ENCODE measurements around the gene RSPRY1.

Gene RSPRY1

DNA sequence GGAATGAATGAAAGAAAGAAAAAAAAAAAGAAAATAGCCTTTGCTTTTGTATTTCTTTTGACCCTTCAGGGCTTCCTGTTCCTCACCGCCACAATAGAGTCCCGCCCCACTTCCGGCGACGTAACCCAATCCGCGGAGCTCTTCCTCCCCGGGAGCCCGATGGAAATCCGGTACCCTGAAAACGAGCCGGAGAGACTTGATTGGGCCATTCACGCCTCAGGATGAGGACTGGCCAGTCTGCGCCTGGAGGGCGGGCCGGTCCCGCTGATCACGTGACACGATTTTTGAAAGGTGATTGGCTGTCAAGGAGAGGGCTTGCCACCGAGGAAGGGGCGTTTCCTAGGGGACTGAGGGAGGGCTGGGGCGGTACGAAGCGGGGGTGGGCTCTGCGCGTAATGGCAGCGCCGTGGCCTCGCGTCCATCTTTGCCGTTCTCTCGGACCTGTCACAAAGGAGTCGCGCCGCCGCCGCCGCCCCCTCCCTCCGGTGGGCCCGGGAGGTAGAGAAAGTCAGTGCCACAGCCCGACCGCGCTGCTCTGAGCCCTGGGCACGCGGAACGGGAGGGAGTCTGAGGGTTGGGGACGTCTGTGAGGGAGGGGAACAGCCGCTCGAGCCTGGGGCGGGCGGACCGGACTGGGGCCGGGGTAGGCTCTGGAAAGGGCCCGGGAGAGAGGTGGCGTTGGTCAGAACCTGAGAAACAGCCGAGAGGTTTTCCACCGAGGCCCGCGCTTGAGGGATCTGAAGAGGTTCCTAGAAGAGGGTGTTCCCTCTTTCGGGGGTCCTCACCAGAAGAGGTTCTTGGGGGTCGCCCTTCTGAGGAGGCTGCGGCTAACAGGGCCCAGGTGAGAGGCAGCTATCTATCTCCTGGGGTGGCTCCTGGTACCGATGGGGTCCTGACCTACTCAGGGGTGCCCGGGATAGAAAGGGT is at the start of gene RSPRY1, which contains the start of gene PSME3IP1:
Gene RSPRY1 (plus strand): TSS at position 385 of the 927 bp plus-strand sequence. CDS start 18,330 bp downstream, outside the sequence.
Gene PSME3IP1 (minus strand): TSS at position 95 of the 927 bp plus-strand sequence. CDS start 12,185 bp downstream, outside the sequence.
- Histone ChIP-seq H2AFZ (ENCODE audit: low read length, unreplicated experiment) (peak within 1 kb of the TSS; percentile 96), H3K4me3 (ENCODE audit: low read depth, low read length) (peak within 1 kb of the TSS; percentile 97), H3K27me3 (ENCODE audit: insufficient read depth, low read length) (no peaks in the 10 kb centered on the region), H3K36me3 (ENCODE audit: insufficient read depth, low read length) (no peaks in the 10 kb centered on the region; the same call in 1 of the 2 replicates), H3K4me1 (ENCODE audit: control insufficient read depth, insufficient read depth, low read length, unreplicated experiment) (peaks cover 28% of the 10 kb centered on the region), H3K79me2 (ENCODE audit: control insufficient read depth, insufficient read depth, low read length, unreplicated experiment) (peaks cover 90% of the 10 kb centered on the region), H3K27ac (ENCODE audit: low read depth, low read length) (peak within 1 kb of the TSS; percentile 82)

DNA sequence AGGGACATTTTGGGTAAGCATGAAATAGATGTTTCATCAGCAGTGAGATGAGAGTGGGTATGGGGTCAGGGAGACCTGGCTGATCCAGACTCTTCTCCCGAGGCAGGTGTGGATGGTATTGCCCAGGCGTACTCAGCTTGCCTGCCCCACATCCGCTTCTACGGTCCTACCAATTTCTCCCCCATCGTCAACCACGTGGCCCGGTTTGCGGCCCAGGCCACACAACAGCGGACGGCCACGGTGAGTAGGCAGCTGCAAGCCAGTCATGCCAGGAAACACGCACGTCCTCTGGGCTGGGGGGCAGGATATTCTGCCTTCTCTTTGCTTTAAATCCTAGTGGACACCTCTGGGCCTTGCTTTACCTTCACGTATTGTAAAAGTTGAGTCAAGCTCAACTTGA is 49.1 kb upstream of the RSPRY1 start:
- Histone ChIP-seq H2AFZ (ENCODE audit: low read length, unreplicated experiment) (no peak overlapping the region), H3K4me3 (ENCODE audit: low read depth, low read length) (no peak overlapping the region), H3K27ac (ENCODE audit: low read depth, low read length) (no peak overlapping the region), H3K79me2 (ENCODE audit: control insufficient read depth, insufficient read depth, low read length, unreplicated experiment) (no peaks in the 10 kb centered on the region), H3K27me3 (ENCODE audit: insufficient read depth, low read length) (no peaks in the 10 kb centered on the region), H3K36me3 (ENCODE audit: insufficient read depth, low read length) (no peaks in the 10 kb centered on the region), H3K4me1 (ENCODE audit: control insufficient read depth, insufficient read depth, low read length, unreplicated experiment) (no peaks in the 10 kb centered on the region)

DNA sequence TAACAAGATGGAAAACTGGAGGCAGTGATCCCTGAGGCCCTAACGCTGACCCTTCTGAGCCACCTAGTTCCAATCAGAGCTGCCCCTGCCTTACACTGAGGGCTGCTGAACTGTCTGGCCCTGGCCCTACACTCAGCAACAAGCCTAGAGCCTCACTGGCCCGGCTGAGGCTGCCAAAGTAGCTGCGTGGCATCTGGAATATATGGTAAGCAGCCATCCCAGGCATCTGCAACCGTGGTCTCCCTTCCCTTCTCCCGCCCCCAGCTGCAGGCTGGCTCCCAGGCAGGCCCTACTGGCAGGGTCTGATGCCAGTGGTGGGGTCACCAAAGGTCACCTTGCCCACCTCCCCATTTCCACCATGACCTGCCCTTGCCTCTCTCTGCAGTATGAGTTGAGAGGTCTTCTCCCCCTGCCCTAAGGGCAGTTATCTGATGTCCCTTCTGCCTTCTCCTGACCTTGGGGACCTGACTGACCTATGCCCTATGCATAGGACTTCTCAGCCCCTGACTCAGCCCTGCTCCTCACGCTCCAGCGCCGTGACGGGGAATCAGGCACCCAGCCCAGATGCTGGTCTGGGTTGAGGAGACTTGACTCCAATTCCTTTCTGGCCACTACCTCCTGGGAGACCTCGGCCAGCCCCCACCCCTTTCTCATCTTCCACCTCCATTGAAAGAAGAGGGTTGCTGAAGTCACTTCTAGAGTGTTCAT is 48.4 kb upstream of the RSPRY1 start:
- Histone ChIP-seq H3K4me3 (ENCODE audit: low read depth, low read length) (no peak overlapping the region), H3K36me3 (ENCODE audit: insufficient read depth, low read length) (no peaks in the 10 kb centered on the region), H2AFZ (ENCODE audit: low read length, unreplicated experiment) (no peak overlapping the region), H3K4me1 (ENCODE audit: control insufficient read depth, insufficient read depth, low read length, unreplicated experiment) (no peaks in the 10 kb centered on the region), H3K79me2 (ENCODE audit: control insufficient read depth, insufficient read depth, low read length, unreplicated experiment) (no peaks in the 10 kb centered on the region), H3K27ac (ENCODE audit: low read depth, low read length) (no peak overlapping the region), H3K27me3 (ENCODE audit: insufficient read depth, low read length) (no peaks in the 10 kb centered on the region)

DNA sequence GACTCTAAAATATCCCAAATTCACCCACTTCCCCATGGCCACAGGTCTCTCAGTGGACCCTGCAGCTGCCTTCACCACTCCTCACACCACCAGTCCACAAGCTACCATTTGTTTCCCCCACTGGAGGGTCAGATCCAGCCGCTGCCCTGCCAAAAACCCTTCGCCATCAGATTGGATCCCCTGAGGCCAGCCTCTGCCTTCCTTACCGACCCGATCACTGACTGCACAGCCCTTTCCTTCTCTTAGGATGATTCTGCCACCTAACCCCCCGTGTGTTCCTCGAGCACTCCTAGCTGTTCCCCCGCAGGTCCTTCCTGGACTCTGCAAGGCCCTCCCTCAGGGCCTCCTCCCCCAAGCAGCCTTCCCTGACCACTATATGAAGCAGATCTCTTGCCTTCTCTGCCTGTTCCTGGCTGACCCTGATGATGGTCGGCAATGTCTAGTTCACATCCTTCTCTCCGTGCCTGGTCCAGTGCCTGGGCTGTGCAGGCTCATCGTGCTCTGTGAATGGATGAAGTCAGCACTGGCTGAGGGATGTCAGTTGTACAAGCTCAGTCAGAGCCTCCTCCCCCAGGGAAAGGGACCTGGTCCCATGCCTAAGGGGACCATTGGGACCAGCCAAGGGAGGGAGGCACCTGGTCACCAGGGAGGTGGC is 47.7 kb upstream of the RSPRY1 start:
- Histone ChIP-seq H3K27me3 (ENCODE audit: insufficient read depth, low read length) (no peaks in the 10 kb centered on the region), H3K79me2 (ENCODE audit: control insufficient read depth, insufficient read depth, low read length, unreplicated experiment) (no peaks in the 10 kb centered on the region), H2AFZ (ENCODE audit: low read length, unreplicated experiment) (no peak overlapping the region), H3K36me3 (ENCODE audit: insufficient read depth, low read length) (no peaks in the 10 kb centered on the region), H3K4me3 (ENCODE audit: low read depth, low read length) (no peak overlapping the region), H3K4me1 (ENCODE audit: control insufficient read depth, insufficient read depth, low read length, unreplicated experiment) (no peaks in the 10 kb centered on the region), H3K27ac (ENCODE audit: low read depth, low read length) (no peak overlapping the region)

DNA sequence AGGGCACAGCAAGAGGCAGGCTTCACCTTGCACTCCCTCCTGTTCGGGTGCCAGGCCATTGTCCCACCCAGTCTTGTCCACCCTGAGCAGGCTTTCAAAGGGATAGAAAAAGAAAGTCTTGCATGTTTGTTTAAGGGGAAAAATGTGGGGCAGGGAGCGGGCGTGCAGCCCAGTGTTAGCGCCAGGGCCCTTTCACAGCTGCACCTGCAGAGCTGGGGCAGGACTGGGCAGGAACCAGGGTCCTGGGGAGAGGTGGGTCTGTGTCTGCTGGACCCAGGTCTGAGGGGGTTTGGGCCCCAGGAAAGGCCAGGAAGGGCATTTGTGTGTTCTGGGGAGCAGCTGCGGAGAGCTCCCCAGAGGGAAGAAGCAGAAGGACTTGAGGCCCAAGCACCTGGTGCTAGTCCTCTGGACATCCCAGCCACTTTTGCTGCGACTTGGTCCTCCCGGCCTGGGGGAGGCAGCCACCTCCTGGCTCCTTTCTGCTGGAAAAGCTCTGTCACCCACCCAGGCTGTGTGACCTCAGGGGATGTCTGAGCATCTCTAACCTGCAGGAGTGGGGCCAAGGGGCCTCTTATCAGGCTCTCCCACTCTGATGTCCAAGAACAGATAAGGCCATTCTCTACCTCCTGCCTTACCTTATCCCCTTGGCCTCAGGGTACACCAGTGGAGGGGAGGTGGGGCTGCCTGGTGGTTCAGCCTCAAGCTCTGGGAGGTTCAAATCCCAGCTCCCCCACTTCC is 45.0 kb upstream of the RSPRY1 start:
- Histone ChIP-seq H3K27ac (ENCODE audit: low read depth, low read length) (no peak overlapping the region), H2AFZ (ENCODE audit: low read length, unreplicated experiment) (no peak overlapping the region), H3K36me3 (ENCODE audit: insufficient read depth, low read length) (no peaks in the 10 kb centered on the region), H3K4me1 (ENCODE audit: control insufficient read depth, insufficient read depth, low read length, unreplicated experiment) (no peaks in the 10 kb centered on the region), H3K79me2 (ENCODE audit: control insufficient read depth, insufficient read depth, low read length, unreplicated experiment) (no peaks in the 10 kb centered on the region), H3K4me3 (ENCODE audit: low read depth, low read length) (no peak overlapping the region), H3K27me3 (ENCODE audit: insufficient read depth, low read length) (no peaks in the 10 kb centered on the region)

DNA sequence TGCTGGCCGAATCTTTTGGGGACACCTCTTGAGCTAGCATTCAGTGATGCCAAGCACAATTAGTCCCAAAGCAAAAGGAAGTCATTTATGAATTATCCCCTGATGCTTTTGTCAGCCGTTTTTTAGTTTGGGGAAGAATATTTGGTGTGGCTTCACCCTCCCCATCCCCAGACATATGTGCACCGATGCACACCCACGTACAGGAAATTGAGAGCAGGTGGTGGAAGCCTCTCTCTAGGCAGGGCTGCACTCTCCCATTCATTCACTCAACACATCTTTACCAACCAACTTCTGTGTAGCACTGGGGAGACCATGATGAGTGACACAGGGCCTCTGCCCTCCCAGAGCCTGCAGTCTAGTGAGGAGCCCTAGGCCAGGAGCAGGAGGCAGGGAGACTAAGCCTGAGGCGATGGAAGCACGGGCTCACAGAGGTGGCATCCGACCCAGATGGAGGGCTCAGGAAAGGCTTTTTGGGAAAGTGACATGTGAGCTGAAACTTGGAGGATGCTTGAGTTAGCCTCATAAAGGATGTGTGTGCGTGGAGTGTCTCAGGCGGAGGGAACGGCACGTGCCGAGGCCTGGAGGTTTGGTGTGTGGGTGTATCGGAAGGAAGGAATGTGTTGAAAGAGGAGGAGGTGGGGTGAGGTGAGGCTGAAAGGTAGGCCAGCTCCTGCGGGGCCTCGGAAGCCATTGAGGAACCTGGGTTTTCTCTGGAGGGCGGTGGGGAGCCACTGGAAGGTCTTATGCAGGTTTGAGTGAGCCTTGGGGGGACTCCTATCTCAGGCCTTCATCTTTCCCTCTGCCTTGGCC is 44.1 kb upstream of the RSPRY1 start:
- Histone ChIP-seq H3K4me3 (ENCODE audit: low read depth, low read length) (no peak overlapping the region), H3K4me1 (ENCODE audit: control insufficient read depth, insufficient read depth, low read length, unreplicated experiment) (no peaks in the 10 kb centered on the region), H3K36me3 (ENCODE audit: insufficient read depth, low read length) (no peaks in the 10 kb centered on the region), H3K27ac (ENCODE audit: low read depth, low read length) (no peak overlapping the region), H2AFZ (ENCODE audit: low read length, unreplicated experiment) (no peak overlapping the region), H3K27me3 (ENCODE audit: insufficient read depth, low read length) (no peaks in the 10 kb centered on the region), H3K79me2 (ENCODE audit: control insufficient read depth, insufficient read depth, low read length, unreplicated experiment) (no peaks in the 10 kb centered on the region)

DNA sequence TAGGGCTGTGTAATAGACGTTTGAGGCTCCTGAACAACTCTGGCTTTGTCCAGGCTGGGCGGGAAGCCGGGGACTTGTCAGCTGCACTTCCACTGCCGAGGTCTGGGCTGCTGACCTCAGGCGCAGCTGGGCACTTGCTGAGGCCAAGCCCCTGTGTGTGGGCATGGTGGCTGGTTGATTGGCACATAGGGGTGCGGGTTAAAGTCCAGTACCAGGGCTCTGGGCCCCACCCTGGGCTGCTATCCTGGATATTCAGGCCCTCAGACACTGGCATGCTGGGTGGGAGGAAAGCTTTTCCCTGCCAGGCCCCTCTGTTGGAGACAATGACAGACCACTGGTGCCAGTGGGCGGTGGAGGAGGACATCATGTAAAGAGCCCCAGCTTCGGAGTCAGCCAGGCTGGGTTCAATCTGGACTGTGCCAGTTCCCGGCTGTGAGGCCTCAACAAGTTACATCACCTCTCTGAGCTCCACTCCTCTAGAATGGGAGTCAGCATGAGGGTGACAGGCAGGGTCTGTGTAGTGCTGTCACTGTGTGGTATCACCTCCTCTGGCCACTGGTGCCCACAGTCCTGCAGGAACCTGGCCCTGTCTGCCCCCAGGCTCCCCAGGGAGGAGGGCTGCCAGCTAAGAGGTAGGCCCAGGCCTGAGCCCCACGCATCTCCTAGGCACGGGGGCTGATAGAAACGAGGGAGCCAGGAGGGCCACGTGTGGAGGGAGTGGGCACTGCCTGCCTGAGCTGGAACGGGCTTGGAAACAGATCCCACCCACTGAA is 42.8 kb upstream of the RSPRY1 start:
- Histone ChIP-seq H3K27ac (ENCODE audit: low read depth, low read length) (no peak overlapping the region), H3K36me3 (ENCODE audit: insufficient read depth, low read length) (no peaks in the 10 kb centered on the region), H3K27me3 (ENCODE audit: insufficient read depth, low read length) (no peaks in the 10 kb centered on the region), H2AFZ (ENCODE audit: low read length, unreplicated experiment) (no peak overlapping the region), H3K79me2 (ENCODE audit: control insufficient read depth, insufficient read depth, low read length, unreplicated experiment) (no peaks in the 10 kb centered on the region), H3K4me1 (ENCODE audit: control insufficient read depth, insufficient read depth, low read length, unreplicated experiment) (no peaks in the 10 kb centered on the region), H3K4me3 (ENCODE audit: low read depth, low read length) (no peak overlapping the region)

DNA sequence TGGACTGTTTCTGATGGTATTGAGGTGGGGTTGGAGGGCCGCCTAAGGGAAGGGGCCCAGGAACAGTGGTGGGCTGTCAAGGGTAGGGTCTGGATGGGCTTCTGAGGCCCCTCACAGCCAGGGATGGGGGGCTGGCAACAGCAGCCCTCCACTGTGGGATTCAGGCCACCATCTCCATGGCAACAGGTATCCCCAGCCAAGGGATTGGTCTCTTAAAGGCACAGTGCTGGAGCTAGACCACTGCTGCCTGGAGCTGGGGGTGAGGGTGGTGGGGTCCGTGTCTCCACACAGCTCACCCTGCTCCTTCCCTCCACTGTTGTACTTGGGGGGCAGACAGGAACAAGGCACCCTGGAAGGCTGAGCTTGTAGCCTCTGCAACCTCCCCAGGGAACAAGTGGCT is 42.1 kb upstream of the RSPRY1 start:
- H3K36me3 ChIP-seq (ENCODE audit: insufficient read depth, low read length) = no peaks in the 10 kb centered on the region
- no peak overlapping the region for H3K4me3 ChIP-seq (ENCODE audit: low read depth, low read length)
- H3K4me1 ChIP-seq (ENCODE audit: control insufficient read depth, insufficient read depth, low read length, unreplicated experiment) = no peaks in the 10 kb centered on the region
- no peaks in the 10 kb centered on the region for H3K27me3 ChIP-seq (ENCODE audit: insufficient read depth, low read length)
- no peaks in the 10 kb centered on the region for H3K79me2 ChIP-seq (ENCODE audit: control insufficient read depth, insufficient read depth, low read length, unreplicated experiment)
- H2AFZ ChIP-seq (ENCODE audit: low read length, unreplicated experiment) = no peak overlapping the region
- H3K27ac ChIP-seq (ENCODE audit: low read depth, low read length) = no peak overlapping the region
